DND-41 (cell line): ENCODE results near the gene SMPD4.

ENCODE experiments used
- CTCF ChIP-seq: IDR thresholded peaks from 2 replicates; pipeline ENCODE4 v1.5.1; 2012; ENCODE audit warnings: borderline replicate concordance, low read length, moderate library complexity, mild to moderate bottlenecking; ENCODE audit not compliant: poor library complexity, severe bottlenecking; ENCODE audit errors: extremely low read depth
- EZH2 ChIP-seq: IDR thresholded peaks from 3 replicates; pipeline ENCODE4 v1.6.1; 2012; ENCODE audit warnings: borderline replicate concordance, low read depth, mild to moderate bottlenecking, moderate library complexity, low read length, inconsistent platforms; ENCODE audit not compliant: severe bottlenecking

- TF ChIP-seq CTCF: no peak
- TF ChIP-seq EZH2: no peak
Measured at GRCh38 chr2:130135692-130136541, 45.5 kb downstream of the SMPD4 start.
